ENCODE data around the gene CPS1. TPM values are rescaled to one million over a fixed set of nuclear protein-coding genes. Genes with fewer than 3 reads are reported as not detected.

The CPS1 gene
- total and polyA plus RNA-seq, 2 donors (not counting 3 experiments of a cell fraction or from before 2014, with no cell fraction given): 0.18 to 0.53 TPM

DNA sequence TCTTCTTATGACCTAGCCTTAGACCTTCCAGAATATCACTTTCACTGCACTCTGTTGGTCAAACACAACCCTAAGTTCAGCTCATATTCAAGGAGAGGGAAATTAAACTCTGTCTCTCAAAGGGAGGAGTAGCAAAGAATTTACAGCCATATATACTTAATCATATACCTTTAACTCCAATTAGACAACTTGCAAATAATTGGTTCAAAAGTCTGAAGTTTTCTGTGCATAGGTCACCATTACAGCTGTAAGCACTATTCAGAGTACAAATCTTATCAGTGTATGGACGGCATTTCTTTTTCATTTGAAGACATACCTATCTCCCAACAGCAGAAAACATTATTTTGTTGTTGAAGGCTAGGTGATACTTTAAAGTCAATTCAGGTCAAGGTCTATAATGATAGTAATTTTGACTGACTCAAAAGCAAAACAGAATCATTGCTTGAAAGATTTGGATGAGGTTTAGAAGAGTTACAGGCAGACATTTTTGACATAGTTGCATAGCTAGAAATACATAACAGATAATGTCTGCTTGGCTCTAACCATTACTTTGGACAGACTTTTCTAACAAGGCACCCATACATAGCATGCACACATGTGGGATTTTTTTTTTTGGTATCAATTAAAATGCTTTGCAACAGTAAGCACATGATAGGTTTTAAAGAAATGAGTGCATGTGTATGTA lies 131.5 kb downstream of the CPS1 start:
- TF ChIP-seq POLR2A (IDR thresholded peaks at IDR 0.05; ENCODE audit: low read depth, low read length): no peak
- dilution Hi-C loops (cut with MboI; ENCODE audit: extremely low pct_ligation_motif_present, low sequenced_read_pairs): no loop called here
- H3K4me2 ChIP-seq (ENCODE audit: insufficient read depth, low read length): no peak overlapping the region
- no peaks in the 10 kb centered on the region for H3K4me1 ChIP-seq (ENCODE audit: control insufficient read depth, extremely low read depth, insufficient read depth, low read length)
- DNase-seq (ENCODE audit: low read depth, low spot score) (no peak), FAIRE-seq (no peak)
- H2AFZ ChIP-seq (ENCODE audit: low read depth, low read length): no peak overlapping the region
- H3K9me1 ChIP-seq (replicated peaks; ENCODE audit: control insufficient read depth, extremely low read depth, insufficient read depth, low read length): no peaks in the 10 kb centered on the region
- ChIA-PET POLR2A (no interaction called here), CTCF (no interaction called here)
- H3K9me3 ChIP-seq (replicated peaks; ENCODE audit: control insufficient read depth, insufficient read depth, low read length): no peaks in the 10 kb centered on the region
- no peaks in the 10 kb centered on the region for H4K20me1 ChIP-seq (replicated peaks; ENCODE audit: control insufficient read depth, extremely low read depth, insufficient read depth, low read length)
- no peak overlapping the region for H3K4me3 ChIP-seq (replicated peaks in 1 of 3; ENCODE audit: insufficient read depth in 1 of 3, low read depth in 1 of 3, low read length in 3 of 3)
- H3K27me3 ChIP-seq (ENCODE audit: control insufficient read depth in 2 of 2, insufficient read depth in 2 of 2, low read length in 2 of 2): no peaks in the 10 kb centered on the region
- intact Hi-C loops (cut with micrococcal nuclease): no loop called here
- no peak overlapping the region for H3K9ac ChIP-seq (replicated peaks; ENCODE audit: extremely low read depth, insufficient read depth, low read length)
- H3K36me3 ChIP-seq (ENCODE audit: control insufficient read depth in 2 of 2, extremely low read depth in 1 of 2, insufficient read depth in 2 of 2, low read length in 2 of 2): no peaks in the 10 kb centered on the region
- BruUV-seq (replicated peaks): no TSS peak
- no peaks in the 10 kb centered on the region for H3K79me2 ChIP-seq (ENCODE audit: control insufficient read depth, insufficient read depth, low read length)
- H3K27ac ChIP-seq (ENCODE audit: insufficient read depth, low read depth, low read length): no peak overlapping the region

DNA sequence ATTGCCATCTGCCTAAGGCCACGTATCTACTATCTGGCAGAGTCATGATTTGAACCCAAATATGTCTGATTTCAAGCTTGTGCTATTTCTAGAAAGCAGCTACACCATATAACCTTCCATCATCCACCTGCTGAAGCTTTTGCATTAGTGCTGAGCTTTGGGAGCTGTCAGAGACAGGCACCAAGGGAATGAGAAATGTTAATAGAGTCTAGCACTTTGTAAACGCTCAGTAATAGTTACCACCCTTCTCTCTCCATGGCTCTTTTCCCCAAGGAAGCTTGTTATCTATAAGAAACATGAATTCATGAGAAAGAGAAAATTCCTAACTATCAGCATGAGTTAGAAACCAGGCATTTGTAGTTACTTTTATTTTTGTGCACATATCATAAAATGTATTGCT lies 151.5 kb downstream of the CPS1 start:
- Histone ChIP-seq H3K4me1 (ENCODE audit: control insufficient read depth, extremely low read depth, insufficient read depth, low read length) (no peaks in the 10 kb centered on the region), H3K79me2 (ENCODE audit: control insufficient read depth, insufficient read depth, low read length) (no peaks in the 10 kb centered on the region), H3K27me3 (ENCODE audit: control insufficient read depth in 2 of 2, insufficient read depth in 2 of 2, low read length in 2 of 2) (no peaks in the 10 kb centered on the region), H4K20me1 (replicated peaks; ENCODE audit: control insufficient read depth, extremely low read depth, insufficient read depth, low read length) (no peaks in the 10 kb centered on the region), H3K36me3 (ENCODE audit: control insufficient read depth in 2 of 2, extremely low read depth in 1 of 2, insufficient read depth in 2 of 2, low read length in 2 of 2) (no peaks in the 10 kb centered on the region), H3K9me1 (replicated peaks; ENCODE audit: control insufficient read depth, extremely low read depth, insufficient read depth, low read length) (no peaks in the 10 kb centered on the region), H3K4me2 (ENCODE audit: insufficient read depth, low read length) (no peak overlapping the region), H3K4me3 (replicated peaks in 1 of 3; ENCODE audit: insufficient read depth in 1 of 3, low read depth in 1 of 3, low read length in 3 of 3) (no peak overlapping the region), H3K27ac (ENCODE audit: insufficient read depth, low read depth, low read length) (no peak overlapping the region), H3K9me3 (replicated peaks; ENCODE audit: control insufficient read depth, insufficient read depth, low read length) (no peaks in the 10 kb centered on the region), H3K9ac (replicated peaks; ENCODE audit: extremely low read depth, insufficient read depth, low read length) (no peak overlapping the region), H2AFZ (ENCODE audit: low read depth, low read length) (no peak overlapping the region)
- intact Hi-C loops (cut with micrococcal nuclease) (no loop called here), dilution Hi-C loops (cut with MboI; ENCODE audit: extremely low pct_ligation_motif_present, low sequenced_read_pairs) (no loop called here)
- POLR2A ChIA-PET: no interaction called here
- TF ChIP-seq FOS (IDR thresholded peaks at IDR 0.05; ENCODE audit: borderline replicate concordance, insufficient read depth, low read length) (no peak), GATA2 (IDR thresholded peaks at IDR 0.05; ENCODE audit: insufficient read depth, insufficient read length, low read depth, low read length) (no peak), POLR2AphosphoS5 (IDR thresholded peaks at IDR 0.05; ENCODE audit: insufficient read depth, low read depth, low read length) (no peak), POLR2A (IDR thresholded peaks at IDR 0.05; ENCODE audit: low read depth, low read length) (no peak), EZH2 (IDR thresholded peaks at IDR 0.05; ENCODE audit: borderline replicate concordance, low read depth, low read length, severe bottlenecking) (no peak), JUN (IDR thresholded peaks at IDR 0.05; ENCODE audit: borderline replicate concordance, insufficient read depth, insufficient read length, low read depth) (no peak), MYC (IDR thresholded peaks at IDR 0.05; ENCODE audit: low read depth, low read length) (no peak)
- TF ChIP-seq, protein P1, sequence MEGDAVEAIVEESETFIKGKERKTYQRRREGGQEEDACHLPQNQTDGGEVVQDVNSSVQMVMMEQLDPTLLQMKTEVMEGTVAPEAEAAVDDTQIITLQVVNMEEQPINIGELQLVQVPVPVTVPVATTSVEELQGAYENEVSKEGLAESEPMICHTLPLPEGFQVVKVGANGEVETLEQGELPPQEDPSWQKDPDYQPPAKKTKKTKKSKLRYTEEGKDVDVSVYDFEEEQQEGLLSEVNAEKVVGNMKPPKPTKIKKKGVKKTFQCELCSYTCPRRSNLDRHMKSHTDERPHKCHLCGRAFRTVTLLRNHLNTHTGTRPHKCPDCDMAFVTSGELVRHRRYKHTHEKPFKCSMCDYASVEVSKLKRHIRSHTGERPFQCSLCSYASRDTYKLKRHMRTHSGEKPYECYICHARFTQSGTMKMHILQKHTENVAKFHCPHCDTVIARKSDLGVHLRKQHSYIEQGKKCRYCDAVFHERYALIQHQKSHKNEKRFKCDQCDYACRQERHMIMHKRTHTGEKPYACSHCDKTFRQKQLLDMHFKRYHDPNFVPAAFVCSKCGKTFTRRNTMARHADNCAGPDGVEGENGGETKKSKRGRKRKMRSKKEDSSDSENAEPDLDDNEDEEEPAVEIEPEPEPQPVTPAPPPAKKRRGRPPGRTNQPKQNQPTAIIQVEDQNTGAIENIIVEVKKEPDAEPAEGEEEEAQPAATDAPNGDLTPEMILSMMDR (IDR thresholded peaks at IDR 0.05; ENCODE audit: extremely low read depth in 1 of 2, insufficient read depth in 1 of 2, low read depth in 1 of 2, low read length in 2 of 2): no peak
- TF ChIP-seq, protein P2, sequence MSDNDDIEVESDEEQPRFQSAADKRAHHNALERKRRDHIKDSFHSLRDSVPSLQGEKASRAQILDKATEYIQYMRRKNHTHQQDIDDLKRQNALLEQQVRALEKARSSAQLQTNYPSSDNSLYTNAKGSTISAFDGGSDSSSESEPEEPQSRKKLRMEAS (IDR thresholded peaks at IDR 0.05; ENCODE audit: insufficient read depth, insufficient read length): no peak
- CTCF ChIA-PET: interaction anchor here (1.2 to 1.6 kb wide), 2 partner anchors 16 to 328 kb away, joined by 3 to 4 read pairs; no protein-coding TSS in a partner anchor
- BruUV-seq (replicated peaks): no TSS peak
- DNase-seq (ENCODE audit: low read depth, low spot score): no peak
- no peak for FAIRE-seq
